ENCODE data around the gene KCNMB2.

DNA sequence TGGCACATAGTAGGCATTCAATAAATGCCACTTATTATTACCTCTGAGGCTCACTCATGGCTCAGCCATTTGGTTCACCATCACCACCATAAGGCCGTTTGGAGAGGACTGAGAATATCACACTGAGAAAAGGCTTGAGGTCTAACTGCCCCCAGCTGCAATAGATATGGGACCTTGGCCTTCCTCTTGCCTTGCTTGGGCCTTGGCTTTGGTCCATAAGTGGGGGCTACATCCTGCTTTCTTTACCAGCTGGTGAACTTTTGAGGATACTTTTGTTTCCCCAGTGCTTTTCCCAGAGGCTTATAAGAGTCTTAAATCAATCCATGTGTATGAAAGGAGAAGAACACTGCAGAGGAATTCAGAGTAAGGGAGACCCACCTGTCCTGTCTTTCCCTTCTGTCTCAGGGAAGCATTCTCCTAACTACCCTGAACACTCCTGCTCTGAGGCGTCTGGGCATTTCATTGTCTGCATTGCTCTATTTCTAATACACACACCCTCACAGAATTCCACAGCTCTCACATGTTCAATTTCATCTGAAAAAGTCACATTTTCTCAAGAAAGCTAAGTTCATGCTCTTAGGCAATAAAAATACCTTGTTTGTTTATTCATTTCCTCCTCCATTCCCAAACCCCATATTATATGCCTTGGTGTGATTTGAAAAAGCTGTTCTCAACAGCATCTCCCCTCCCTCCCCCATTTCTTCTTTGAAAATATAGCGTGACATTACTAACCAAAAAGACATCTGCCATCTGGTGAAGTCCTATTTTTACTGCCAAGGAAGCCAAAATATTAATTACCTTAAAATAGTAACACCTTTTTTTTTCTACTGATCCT is 22.5 kb upstream of the KCNMB2 start:
- TF ChIP-seq, protein P1, sequence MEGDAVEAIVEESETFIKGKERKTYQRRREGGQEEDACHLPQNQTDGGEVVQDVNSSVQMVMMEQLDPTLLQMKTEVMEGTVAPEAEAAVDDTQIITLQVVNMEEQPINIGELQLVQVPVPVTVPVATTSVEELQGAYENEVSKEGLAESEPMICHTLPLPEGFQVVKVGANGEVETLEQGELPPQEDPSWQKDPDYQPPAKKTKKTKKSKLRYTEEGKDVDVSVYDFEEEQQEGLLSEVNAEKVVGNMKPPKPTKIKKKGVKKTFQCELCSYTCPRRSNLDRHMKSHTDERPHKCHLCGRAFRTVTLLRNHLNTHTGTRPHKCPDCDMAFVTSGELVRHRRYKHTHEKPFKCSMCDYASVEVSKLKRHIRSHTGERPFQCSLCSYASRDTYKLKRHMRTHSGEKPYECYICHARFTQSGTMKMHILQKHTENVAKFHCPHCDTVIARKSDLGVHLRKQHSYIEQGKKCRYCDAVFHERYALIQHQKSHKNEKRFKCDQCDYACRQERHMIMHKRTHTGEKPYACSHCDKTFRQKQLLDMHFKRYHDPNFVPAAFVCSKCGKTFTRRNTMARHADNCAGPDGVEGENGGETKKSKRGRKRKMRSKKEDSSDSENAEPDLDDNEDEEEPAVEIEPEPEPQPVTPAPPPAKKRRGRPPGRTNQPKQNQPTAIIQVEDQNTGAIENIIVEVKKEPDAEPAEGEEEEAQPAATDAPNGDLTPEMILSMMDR (IDR thresholded peaks at IDR 0.05; ENCODE audit: borderline replicate concordance, extremely low read depth, low read length, poor library complexity, severe bottlenecking) = no peak
- TF ChIP-seq EZH2 (IDR thresholded peaks at IDR 0.05; ENCODE audit: borderline replicate concordance, low read depth, low read length, severe bottlenecking) = no peak

Measured in DND-41 (cell line).